ENCODE data around the gene BTNL8.

The BTNL8 gene

DNA sequence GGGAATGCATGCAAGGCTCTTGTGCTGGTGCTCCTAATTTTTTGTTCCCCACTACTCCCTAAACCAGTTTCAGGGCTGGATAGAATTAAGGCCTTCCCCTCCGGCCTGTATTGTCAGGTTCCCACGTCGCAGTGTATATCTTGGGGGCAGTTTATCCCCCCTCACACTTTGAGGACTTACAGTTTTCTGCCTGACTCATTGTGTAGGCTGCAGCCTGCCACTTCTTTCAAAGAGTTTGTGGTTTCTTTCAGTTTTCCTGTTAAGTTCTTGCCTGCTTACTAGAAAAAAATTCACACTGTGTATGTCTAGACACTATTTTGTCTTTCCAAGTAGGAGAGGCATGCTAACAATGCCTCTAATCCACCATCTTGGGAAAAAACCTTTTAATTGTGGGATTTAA, 61.2 kb downstream of the BTNL8 start:
- no peak for DNase-seq (ENCODE audit: low spot score)

DNA sequence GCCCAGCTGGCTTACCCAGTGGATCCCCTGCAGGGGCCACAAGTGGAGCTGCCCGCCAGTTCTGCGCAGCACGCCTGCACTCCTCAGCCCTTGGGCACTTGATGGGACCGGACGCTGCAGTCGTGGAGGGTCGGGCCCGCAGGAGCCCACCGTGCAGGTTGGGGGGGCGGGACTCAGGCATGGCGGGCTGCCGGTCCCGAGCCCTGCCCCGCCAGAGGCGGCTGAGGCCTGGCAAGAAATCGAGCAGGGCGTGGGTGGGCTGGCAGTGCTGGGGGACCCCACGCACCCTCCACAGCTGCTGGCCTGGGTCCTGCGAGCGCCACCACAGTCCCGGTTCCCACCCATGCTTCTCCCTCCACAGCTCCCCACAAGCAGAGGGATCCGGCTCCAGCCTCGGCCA, 70.4 kb downstream of the BTNL8 start:
- no peak for DNase-seq (ENCODE audit: low spot score)

GRCh38 chr5:180970336-180970735, 71.4 kb downstream of the BTNL8 start:
- no peak for DNase-seq (ENCODE audit: low spot score)

- no peak for DNase-seq (ENCODE audit: low spot score)
Observed at GRCh38 chr5:180970875-180971274, 71.9 kb downstream of the BTNL8 start.

DNA sequence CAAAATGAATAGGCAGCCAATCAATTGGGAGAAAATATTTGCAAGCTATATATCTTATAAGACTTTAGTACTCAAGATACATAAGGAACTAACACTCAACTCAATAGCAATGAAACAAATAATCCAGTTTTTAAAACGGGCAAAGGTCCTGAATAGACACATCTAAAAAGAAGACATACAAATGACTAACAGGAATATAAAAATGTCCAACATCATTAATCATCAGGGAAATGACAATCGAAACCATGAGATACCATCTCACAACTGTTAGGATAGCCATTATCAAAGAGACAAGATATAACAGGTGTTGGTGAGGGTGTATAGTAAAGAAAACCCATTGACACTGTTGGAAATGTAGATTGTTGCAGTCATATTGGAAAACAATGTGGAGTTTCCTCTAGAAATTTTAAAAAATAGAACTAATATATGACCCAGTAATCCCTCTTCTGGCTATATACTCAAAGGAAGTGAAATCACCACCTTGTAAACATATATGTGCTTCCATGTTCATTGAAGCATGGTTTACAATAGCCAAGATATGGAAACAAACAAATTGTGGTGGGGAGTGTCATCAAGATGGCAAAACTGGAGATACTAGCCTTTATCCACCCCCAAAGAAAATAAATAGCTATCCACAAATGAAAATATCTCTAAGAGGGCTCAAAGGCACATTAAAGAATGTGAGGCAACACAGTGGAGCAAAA, 75.8 kb downstream of the BTNL8 start:
- no peak for DNase-seq (ENCODE audit: low spot score)

DNA sequence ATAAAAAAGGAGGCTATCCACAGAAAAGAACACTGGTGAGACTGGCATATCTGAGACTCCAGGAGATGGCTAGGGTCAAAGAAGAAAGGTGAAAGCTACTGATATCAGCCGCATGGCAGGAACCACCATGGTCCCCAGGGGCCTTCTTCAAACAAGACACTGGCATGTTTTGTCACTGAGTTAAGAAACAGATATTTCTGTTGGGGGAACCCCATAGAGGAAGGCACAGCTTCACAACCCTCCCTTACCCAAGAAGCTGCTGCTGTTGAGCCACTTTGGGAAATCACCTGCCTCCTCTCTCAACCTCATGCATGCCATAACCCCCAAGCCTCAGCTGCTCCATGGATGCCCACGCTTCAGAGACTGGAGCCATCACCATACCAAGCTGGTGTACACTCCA, 76.4 kb downstream of the BTNL8 start:
- peak; percentile 30 for DNase-seq (ENCODE audit: low spot score)

DNA sequence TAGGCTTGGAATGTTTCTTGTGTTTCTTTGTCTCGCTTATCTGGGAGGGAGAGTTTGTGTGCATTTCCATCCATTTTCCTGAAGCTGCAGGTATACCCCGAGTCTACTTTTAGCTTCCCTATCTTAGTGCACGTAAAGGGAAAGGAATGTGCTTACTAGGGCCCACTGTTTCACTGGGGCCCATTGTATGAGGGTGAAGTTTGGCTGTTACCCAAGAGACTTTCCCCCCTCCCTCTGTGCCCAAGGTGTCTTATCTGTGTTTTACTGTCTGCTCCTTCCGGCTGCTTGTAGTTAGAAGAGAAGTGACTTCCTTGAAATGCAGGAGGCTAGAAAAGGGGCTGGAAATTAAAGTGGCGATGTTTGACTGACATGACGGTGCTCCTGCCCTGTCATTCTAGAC, 77.6 kb downstream of the BTNL8 start:
- DNase-seq (ENCODE audit: low spot score), result no peak

DNA sequence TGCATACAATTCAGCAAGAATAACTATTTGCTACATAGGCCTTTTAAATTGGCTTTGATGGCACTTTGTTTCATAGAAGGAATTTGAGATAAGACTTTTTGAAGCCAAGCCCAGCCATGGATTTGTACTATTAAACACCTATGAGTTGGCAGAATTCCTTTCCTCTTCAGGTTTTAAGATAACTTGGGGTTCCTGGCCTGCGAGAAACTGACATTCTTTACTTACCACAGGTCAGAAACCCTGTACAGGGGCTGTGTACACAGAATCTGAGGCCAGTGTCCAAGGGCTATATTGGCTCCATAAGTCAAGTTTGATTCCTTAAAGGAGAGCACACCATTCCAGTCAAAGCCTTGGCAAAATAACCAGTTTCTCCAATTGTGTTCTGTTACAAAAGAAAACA, 78.9 kb downstream of the BTNL8 start:
- DNase-seq (ENCODE audit: low spot score), result no peak

- DNase-seq (ENCODE audit: low spot score), result no peak
Observed at GRCh38 chr5:180982008-180982741, 83.2 kb downstream of the BTNL8 start.

GRCh38 chr5:180988016-180988415, 89.1 kb downstream of the BTNL8 start:
- DNase-seq (ENCODE audit: low spot score), result no peak

DNA sequence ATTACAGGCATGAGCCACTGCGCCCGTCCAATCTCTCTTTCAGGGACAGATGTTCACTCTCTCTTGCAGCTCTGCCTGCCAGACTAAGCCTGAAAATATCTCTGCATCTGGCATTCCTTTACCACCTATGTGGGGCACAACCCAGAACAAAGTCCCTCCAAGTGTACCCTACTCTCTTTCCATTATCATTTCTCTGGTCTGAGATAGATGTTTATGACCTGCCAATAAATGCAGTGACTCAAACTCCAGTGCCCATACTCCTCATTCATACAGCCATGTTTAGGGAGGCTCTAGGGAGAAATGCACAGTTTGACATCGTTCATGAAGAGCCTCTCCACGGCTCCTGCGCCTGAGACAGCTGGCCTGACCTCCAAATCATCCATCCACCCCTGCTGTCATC, 89.6 kb downstream of the BTNL8 start, which contains the start of gene BTNL3:
BTNL3 (plus strand) TSS at position 255 of the 400 bp plus-strand sequence. CDS start 183 bp downstream, outside the sequence.
- no peak for DNase-seq (ENCODE audit: low spot score)

DNA sequence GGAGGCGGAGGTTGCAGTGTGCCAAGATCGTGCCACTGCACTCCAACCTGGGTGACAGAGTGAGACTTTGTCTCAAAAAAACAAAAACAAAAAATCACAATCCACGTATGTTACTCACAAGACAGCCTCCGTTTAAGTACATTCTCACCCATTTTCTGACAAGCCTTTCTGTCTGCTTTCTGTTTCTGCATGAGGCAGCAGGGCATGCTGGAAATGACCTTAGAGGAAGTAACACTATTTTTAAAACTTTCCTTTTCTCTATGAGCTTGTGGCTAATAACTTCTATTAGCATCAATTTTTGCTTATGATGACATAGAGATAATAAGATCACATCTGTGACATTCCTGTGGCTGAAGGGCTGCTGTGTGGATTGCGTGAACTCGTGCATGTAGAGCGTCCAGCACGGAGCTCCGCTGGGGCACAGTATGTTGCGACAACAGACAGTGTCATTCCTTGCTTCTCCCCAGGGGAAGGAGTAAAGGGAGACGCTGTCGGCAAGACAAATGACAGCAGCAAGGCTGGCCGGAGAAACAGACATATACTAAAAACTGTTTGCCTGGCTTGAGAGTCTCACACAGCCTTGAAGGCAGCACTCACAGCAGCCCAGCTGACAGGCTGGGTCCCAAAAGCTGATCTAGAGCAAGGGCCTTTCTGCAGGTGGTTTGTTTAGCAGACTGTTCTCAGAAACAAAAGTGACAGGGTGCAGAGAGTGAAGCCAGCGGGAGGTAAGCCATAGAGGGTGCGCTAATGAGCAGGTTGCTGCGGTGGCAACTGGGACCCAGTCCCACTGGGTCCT, 91.3 kb downstream of the BTNL8 start:
- DNase-seq (ENCODE audit: low spot score), result no peak

- DNase-seq (ENCODE audit: low spot score), result no peak
Observed at GRCh38 chr5:180990882-180991242, 91.9 kb downstream of the BTNL8 start.

Data from germinal center (tissue), 1 donor.